LNCaP clone FGC (cell line): ENCODE measurements around the gene SNAP47.

Source experiments
- DNase-seq: peaks from one replicate; pipeline ENCODE4 v3.0.0-alpha.2; 2011; ENCODE audit warnings: low read depth
- H3K4me3 ChIP-seq: 2 replicates; pipeline ENCODE4 v1.5.1; 2011; ENCODE audit warnings: mild to moderate bottlenecking, low read depth, low read length, control low read depth
- CTCF ChIP-seq: IDR thresholded peaks from 2 replicates; pipeline ENCODE4 v1.5.1; 2012; ENCODE audit warnings: mild to moderate bottlenecking; ENCODE audit not compliant: control insufficient read depth, insufficient read depth; ENCODE audit errors: extremely low read depth

Gene SNAP47

GRCh38 chr1:227744668-227745067 lies 9.4 kb downstream of the SNAP47 start:
- peak; percentile 38 for DNase-seq
- no peak overlapping the region for H3K4me3 ChIP-seq

GRCh38 chr1:227745568-227746265 lies 10.5 kb downstream of the SNAP47 start:
- no peak for DNase-seq
- TF ChIP-seq CTCF, result no peak
- H3K4me3 ChIP-seq, result no peak overlapping the region

More at GRCh38 chr1:227744668-227745067, 9.4 kb downstream of the SNAP47 start:
- TF ChIP-seq CTCF, result no peak

DNA sequence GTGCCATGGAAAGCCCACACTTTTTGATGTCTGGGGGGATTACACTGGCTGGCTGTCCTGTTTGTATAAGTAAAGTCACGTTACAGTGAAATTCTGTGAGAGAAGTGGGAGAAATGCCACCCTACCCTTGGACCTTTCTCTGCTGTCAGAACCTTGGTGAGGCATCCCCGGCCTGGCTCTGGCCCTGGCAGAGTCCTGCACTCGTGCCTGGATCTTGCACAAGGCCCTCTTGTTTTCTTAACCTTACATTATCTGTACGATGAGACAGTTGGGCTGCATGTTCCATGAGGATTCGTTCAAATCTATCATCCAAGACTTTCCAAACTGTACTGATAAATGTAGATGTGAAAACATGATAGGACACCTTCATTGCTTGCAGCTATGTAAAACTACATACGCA lies 11.4 kb downstream of the SNAP47 start:
- no peak for DNase-seq
- no peak for TF ChIP-seq CTCF
- no peak overlapping the region for H3K4me3 ChIP-seq

DNA sequence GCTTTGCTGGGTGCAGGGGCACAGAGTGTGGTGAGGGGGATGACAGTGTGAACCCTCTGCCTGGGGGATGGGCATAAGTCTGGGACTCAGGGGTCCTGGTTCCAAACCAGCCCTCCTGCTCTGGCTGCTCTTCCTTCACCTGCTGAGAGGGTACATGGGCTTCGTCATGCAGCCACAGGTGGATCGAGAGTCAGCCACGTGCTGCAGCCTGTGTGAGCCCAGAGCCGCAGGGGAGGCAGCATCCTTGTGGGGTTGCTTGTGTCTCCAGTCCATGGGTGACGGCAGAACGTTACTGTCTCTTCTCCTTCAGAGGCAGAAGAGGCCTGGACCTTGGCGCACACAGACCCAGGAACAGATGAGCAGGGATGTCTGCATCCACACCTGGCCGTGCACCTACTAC lies 12.1 kb downstream of the SNAP47 start:
- DNase-seq, result no peak
- TF ChIP-seq CTCF, result no peak
- H3K4me3 ChIP-seq, result no peak overlapping the region

DNA sequence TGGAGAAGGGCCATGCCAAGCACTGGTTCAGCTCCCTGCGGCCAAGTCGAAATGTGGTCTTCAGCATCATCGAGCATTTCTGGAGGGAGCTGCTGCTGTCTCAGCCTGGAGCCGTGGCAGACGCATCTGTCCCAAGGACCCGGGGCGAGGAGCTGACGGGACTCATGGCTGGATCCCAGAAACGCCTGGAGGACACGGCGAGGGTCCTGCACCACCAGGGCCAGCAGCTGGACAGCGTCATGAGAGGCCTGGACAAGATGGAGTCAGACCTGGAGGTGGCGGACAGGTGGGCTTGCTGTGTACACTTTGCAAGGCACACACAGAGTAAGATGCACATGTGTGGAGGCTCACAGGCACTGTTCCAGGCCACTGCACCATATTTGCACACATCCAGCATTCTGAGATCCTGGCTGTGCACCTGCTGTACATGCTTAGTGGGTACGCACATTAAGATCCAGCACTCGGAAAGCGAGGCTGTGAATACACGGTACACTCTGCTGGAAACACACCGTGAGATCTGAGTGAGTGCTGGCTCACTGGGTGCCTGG lies 12.8 kb downstream of the SNAP47 start:
- DNase-seq, result no peak
- TF ChIP-seq CTCF, result no peak
- no peak overlapping the region for H3K4me3 ChIP-seq

DNA sequence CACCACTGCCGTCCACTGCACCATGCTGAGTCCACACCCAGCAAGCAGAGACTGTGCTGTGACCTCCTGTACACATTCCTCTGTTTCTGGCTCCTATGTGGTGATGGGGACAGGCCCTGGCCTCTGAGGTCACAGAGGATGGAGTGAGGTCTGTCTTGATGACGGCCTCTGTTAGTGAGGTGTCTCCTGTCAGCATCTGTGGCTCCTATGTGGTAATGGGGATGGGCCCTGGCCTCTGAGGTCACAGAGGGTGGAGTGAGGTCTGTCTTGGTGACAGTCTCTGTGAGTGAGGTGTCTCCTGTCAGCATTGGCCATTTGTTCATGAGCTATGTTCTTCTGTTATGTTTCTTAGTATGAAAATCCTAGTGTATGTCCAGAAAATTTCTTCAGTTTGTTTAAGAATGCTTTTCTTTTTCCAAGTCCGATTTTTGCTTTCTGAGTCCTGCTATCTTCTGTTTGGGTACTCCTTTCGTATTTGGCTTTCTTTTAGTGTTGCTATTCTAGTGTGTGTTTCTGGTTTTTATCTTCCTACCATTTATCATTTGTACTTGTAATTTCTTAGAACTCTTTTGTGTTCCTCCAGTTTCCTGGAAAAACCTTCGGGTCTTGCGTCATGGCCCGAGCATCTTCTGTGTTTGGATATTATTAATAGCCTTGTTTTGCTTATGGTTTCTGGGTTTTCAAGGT lies 13.4 kb downstream of the SNAP47 start:
- no peak overlapping the region for H3K4me3 ChIP-seq
- no peak for TF ChIP-seq CTCF
- DNase-seq, result no peak

- H3K4me3 ChIP-seq, result no peak overlapping the region
- no peak for DNase-seq
- no peak for TF ChIP-seq CTCF
Observed at GRCh38 chr1:227749225-227749624, 14.0 kb downstream of the SNAP47 start.
